Astrocyte of the hippocampus (primary cell): ENCODE data around the gene RTN4IP1.
A peak's percentile ranks its signal among the peaks of the same experiment; 100 is the strongest.
"Not testable (repeated sequence)": the region's sequence is repeated elsewhere in the genome, so short reads cannot be mapped to it uniquely, and the experiment has no call there.

Experiments used
- DNase-seq: peaks from one replicate; pipeline ENCODE4 v3.0.0; 2011; ENCODE audit warnings: low read depth, low spot score

Gene RTN4IP1

DNA sequence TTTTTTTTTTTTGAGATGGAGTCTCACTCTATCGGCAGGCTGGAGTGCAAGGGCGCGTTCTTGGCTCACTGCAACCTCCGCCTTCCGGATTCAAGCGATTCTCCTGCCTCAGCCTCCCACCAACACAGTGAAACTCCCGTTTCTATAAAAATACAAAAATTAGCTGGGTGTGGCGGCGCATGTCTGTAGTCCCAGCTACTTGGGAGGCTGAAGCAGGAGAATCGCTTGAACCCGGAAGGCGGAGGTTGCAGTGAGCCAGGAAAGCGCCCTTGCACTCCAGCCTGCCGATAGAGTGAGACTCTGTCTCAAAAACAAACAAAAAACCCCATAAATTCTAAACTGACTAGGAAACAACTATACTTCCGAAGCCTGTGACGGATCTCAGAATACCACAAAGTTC, 1.5 kb downstream of the RTN4IP1 start:
- not testable (repeated sequence) for DNase-seq

DNA sequence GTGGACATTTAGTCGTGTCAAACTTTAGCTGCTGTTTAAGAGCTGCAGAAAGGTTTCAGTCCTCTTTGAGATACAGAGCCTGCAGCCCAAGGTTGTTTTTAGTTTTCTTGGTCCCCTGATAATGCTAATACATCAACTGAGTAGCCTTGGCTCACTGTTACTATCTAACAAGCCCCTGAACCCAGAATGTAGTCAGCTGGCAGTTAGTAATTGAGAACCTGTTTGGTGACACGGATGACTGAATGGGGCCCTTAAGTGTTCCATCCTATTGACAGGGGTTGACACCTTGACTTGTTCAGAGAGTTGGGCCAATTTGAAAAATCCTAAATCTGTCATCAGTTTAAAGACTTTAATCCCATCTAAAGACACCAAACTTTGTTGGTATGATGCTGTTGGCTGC, 2.8 kb downstream of the RTN4IP1 start:
- DNase-seq, result no peak

DNA sequence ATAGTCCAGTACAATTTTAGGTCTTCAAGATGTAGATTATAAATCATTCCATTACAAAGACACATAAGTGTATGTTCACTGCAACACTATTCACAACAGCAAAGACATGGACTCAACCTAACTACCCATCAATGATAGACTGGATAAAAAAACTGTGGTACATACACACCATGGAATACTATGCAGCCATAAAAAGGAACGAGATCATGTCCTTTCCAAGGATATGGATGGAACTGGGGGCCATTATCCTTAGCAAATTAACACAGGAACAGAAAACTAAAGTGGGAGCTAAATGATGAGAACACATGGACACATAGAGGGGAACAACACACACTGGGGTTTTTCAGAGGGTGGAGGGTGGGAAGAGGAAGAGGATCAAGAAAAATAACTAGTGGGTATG, 6.3 kb downstream of the RTN4IP1 start:
- no peak for DNase-seq

DNA sequence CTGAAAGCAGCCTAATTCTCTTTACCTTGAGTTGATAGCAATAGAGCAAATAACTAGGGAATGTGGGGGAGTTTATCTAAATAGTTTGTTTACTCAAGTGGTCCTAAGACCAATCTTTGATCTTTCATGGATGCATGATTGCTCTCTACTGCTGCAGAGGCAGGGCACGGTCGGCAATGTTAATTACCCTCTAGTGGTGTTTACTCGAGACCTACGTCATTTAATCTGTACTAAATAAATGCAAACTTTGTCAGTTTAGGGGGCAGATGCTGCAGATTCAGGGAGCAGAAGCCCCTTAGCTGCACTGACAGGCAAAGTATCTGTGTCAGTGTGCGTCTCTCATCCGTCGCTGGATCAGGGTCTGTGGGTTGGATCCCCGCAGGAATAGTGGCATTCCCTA, 6.9 kb downstream of the RTN4IP1 start:
- no peak for DNase-seq

DNA sequence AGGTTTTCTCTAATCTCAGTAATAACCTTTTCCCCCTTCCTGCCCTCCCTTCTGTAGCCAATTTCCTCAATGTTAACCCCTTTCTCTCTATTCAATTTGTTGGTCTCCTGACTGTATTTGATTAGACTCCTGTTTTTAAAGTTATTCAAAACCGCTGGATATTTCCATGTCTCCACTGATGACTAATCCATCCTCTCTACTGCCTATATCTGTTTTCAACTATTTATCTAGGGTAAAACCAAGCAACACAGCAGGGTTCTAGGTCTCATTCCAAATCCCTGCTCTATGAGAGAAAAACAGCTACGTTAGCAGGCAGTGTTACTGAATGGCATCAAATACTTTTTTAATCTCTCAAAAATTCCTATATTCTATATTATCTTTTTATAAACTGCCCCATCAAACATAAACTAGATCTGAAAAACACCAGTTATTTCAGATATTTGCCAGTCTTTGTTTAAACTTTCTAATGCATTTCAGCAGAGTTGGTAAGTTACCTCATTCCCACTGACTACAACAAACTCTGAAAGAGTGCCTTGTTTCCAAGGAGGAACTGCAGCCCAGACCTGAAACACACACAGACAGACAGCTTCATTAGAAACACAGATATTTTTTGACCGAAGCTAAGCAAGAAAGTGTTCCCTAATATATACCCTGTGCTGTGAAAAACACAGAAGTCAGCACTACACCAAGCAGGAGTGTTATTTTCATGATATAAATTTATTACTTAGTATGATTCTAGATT, 8.2 kb downstream of the RTN4IP1 start:
- peak; percentile 44 for DNase-seq

DNA sequence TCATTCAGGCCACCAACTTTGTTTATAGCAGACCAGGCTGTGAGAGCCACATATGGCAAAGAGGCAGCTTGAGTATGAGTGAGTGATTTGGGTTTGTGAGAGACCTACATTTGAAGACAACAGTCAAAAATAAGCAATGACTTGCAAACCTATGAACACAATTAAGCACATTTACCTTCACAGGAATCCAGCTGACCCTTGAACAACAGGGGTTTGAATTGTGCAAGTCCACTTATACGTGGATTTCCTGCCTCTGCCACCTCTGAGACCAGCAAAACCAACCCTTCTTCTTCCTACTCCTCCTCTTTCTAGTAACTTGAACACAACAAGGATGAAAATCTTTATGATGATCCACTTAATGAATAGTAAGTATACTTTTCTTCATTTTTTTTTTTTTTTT, 10.1 kb downstream of the RTN4IP1 start:
- no peak for DNase-seq

DNA sequence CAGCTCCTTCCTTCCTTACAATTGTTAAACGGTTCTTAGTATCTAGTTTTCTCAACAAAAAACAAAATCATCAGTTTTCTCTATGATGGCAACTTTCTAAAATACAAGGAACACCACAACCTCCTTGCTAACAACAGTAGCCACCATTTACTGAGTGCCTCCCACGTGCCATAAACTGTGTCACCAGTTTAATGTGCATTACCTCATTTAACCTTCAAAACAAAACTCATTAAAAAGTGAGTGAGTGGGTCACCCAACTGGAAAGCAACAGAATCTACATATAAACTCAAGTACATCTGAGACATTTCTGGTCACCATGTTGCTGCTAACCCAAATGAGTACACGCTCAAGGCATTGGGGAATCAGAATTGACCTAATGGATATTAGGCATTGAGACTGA, 11.0 kb downstream of the RTN4IP1 start:
- DNase-seq, result no peak

DNA sequence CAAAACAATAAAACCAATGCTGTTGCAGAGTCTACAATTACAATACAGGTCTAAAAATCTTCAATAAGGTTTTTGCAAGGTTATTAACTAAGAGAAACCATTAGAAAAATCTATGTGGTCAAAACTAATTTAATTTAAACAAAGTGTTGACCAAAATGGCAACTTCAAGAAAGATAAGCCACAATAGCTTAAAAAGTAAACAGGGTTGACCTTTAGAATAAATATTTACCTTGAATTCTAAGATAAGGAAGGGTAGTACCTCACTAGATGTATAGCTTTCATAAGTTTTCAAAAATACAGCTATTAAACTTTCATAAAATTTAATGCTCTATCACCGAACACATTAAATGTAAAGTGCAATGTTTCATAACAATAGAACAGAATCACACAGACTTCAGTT, 11.4 kb downstream of the RTN4IP1 start:
- no peak for DNase-seq

DNA sequence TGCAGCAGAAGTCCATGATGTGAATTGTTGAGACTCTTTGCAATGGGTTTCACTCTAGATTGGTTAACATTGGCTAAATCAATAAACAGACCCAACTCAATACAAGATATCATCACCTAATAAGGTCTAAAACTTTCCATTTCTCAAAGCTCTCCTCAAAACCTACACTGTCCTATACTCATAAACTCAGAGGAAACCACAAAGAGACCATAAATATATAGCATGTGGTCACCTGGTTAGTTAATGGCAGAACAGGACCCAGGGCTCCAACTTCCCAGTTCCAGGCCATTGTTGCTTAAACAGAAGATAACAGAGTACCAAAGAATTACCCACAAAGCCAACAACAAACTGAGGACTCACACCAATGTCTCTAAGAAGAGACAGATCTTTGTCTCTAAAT, 12.0 kb downstream of the RTN4IP1 start:
- no peak for DNase-seq

DNA sequence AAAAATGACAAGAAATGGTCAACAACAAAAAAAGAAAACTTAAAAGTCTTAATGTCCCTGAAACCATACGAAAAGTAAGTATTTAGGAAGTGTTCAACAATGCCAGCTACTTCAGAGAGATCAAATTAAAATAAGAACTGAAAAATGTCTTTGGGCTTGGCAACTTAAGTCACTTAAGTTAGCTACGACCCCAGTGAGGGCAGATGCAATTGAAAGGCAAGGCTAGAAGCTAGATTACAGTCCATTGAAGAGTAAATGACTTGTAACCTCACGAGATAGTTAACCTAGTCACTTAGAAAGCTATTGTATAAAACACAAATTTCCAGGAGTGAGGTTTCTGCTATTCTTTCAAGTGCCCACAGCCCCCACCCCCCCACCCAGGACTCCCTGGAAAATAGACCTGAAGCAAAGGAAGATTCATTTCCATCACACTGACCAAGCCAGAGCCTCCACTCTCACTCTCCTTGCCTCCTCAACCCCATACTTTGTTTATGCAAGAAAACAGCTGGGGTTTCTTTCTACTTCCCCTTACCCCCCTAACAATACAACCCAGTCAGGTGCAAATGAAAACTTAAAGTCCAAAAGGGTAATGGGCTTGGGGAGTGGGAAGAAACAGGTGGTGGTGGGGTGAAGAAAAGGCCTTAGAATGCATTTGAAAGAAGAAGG, 14.6 kb downstream of the RTN4IP1 start:
- no peak for DNase-seq

DNA sequence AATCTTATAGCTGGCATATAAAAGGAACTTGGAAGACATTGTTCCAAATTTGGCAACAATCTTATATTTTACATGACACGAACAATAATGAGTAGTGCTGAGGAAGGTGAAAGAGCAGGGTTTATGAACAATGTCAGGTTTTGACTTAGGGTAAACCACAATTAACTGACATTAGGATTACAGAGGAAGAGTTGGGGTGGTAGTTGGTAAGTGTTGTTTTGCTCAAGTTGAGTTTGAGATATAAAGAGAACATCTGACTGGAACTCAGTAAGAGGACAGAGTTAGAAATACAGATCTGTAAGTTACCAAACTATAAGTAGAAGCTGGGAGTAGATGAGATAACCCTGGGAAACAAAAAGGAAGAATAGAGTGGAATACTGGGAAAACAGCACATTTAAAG, 15.1 kb downstream of the RTN4IP1 start:
- no peak for DNase-seq

DNA sequence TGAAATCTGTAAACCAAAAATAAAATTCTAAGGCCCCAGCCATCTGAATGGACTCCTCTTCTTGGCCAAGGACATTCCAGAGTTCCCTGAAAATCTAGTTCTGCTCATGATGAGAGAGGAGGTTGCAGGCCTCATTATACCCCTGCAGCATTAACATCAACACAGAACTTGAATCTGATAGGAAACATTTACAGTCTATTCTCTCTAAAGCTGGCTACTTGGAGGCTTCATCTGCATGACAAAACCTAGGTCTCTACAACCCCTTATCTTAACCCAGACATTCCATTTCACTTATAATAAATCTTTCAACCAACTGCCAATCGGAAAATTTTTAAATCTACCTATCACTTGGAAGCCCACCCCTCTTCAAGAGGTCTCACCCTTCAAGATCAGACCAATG, 15.7 kb downstream of the RTN4IP1 start:
- DNase-seq, result no peak

DNA sequence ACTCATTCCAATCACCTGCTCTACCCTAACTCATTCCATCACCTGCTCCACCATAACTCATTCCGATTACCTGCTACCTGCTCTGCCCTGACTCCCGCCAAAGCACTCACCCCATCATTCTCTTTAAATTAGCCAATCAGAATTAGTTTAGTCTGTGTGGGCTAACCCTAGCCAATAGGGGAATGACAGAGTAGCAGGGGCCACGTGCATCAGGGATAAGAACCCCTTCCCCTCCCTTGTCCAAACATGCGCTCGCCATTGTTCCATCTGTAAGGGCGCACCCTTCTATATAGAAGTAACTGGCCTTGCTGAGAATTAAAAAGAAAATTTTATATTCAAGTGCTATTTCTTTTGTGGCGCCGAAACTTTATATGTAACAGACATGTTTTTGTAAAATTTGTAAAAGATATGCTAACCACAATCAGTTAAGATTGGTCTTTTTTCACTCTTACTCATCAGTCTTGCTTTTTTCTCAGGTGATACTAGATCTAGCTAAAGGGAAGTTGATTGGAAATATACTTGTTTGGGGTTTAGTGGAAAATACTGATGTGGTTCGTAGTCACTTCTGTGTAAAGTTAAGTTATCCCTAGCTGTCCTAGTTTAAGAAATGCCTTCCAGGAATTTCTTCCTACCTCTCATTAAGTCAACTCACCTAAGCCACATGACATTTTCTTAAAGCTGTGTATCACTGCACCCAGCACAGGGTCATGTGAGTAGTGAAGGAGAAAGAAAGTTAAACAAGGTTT, 16.5 kb downstream of the RTN4IP1 start:
- DNase-seq, result no peak

DNA sequence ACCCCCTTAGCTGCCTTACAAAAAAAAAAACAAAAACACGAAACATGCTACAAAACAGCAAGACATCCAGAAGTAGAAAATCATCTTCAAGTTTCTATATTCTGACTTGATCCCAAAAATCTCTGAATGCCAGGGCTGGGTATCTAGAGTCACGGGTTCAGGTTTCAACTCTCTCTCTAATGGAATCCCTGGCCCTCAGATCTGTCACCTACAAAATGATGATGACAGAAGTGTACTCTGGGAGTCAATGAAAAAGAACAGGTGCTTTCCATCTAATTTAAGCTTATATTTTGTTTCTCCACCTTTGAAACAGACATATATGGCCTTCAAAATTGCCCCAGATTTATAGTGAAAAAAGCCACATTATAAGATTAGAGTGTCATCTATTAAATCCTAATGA, 18.3 kb downstream of the RTN4IP1 start:
- DNase-seq, result no peak

DNA sequence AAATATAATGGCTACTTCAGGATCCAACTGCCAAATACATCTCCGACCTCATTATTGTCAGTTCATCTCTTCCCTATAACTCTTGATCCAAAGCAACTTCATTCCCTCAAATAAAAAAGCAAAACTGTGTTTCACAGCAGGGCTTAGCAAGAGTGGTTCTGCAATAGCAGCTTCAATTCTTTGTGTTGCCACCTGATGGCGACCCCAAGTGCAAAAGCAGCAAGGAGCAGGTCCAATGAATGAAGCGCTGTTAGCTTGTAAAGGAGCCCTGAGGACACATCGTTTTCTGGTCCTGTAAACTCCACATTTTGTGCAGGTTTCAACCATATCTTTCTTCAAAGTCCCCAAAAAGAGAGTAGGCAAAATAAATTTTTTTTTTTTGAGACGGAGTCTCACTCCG, 19.6 kb downstream of the RTN4IP1 start:
- DNase-seq, result peak; percentile 57

DNA sequence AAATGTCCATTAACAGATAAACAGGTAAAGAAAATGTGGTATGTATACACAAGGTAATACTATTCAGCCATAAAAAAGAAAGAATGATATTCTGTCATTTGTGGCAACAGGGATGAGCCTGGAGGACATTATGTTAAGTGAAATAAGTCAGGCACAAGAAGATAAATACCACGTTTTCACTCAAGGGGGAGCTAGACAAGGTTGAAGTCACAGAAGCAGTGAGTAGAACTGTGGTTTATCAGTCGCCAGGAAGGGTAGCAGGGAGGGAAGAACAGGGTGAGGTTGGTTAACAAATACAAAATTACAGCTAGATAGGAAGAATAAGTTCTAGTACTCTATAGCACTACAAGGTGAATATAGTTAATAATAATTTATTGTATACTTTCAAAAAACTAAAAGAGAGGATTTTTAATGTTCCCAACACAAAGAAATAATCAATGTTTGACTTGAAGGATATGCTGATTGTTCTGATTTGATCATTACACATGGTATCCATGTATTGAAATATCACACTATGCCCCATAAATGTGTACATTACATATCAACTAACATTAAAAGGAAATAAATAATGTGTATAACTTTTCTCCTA, 21.1 kb downstream of the RTN4IP1 start:
- DNase-seq, result peak; percentile 67

DNA sequence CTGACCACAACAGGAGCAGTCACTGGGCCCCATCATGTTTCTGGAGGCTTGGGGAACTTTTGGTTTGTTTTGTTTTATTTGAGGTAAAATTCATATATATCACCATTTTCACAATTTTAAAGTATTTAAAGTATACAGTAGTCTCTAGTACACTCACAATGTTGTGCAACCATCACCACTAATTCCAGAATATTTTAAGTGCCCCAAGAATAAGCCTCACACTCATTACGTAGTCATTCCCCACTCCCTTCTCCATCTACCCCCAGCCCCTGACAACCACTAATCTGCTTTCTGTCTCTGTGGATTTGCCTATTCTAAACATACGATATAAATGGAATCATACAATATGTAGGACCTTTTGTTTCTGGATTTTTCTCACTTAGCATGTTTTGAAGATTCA, 29.0 kb downstream of the RTN4IP1 start:
- DNase-seq, result no peak

DNA sequence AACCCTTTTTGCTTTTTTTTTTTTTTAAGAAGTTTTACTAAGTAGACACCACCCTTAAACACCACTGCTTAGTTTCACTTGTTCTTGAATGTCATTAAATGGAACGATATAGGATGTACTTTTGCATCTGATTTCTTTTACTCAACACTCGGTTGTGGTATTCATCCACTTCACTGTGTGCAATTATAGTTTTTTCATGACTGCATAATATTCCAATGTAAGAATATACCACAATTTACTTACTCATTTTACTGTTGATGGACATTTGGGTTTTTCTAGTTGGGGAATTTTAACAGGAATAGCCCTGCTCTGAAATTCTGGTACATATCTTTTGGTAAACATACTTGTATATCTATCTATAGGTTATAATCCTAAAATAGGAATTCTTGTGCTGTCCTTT, 29.9 kb downstream of the RTN4IP1 start:
- DNase-seq, result no peak

DNA sequence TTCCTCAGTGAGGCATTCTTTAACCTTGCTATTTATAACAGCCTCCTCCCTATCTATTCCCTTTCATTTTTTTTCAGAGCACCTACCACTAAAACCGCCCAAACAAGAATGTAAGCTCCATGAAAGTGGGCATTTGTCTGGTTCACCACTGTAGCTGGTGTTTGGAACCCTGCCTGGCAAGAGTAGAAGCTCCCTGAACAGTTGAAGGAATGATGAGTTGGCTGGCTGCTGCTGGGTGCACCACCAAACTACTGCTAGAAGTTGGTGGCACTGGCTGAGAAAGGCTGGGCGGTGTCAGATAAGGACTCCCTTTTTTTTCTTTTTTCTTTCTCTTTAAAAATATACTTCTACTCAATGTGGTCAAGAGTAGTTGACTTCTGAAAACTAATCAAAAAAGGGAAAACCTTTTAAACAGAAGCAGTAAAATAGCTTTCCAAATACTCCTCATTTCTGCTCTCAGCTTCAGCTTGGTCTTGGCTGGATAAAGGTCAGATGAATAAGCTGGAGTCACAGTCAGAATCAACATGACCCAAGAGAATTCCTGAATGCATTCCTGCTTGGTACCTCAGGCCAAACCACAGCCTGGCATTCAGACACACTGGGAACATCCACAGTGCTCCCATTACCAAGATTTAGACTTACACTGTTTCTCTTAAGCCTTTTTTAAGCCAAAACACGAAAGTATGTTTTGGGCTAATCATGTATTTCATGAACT, 38.0 kb downstream of the RTN4IP1 start:
- peak; percentile 90 for DNase-seq

DNA sequence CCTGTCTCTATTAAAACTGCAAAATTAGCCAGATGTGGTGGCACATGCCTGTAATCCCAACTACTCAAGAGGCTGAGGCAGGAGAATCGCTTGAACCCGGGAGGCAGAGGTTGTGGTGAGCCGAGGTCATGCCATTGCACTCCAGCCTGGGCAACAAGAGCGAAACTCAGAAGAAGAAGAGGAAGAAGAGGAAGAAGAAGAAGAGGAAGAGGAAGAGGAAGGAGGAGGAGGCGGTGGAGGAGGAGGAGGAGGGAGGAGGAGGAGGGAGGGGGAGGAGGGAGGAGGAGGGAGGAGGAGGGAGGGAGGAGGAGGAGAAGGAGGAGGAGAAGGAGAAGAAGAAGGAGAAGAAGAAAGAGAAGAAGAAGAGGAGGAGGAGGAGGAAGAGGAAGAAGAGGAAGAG, 40.4 kb downstream of the RTN4IP1 start:
- DNase-seq, result not testable (repeated sequence)

DNA sequence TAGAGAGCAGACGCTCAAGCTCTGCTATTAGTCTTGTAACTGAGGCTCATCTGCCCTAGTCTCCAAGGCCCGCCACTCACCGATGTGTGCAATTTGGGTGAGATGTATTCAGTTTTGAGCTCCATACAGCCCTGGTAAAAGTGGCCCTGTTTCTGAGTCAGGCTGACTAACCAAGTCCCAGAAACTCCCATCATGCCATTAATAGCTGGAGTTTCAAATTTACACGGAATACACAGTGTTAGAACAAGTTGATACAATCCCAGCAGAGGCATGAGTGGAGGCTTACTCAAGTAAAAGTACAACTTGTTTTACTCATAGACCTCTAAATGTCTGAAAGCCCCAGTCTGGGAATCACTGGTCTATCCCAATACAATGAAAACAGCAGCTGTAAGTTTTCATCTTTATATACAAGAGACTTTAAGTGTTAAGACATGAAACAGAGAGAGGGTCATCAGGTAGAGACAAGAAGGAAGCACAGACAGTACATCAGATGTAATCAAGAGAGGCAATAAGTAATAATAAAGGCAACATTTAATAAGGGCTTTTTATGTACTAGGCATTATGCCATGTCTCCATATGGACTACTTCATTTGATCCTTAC, 42.4 kb downstream of the RTN4IP1 start:
- DNase-seq, result no peak
